Articular chondrocyte of knee joint (primary cell): Measurements from ENCODE around the gene KCTD11. TPM values are rescaled to one million over a fixed set of nuclear protein-coding genes. Genes with fewer than 3 reads are reported as not detected.

Experiments
- small RNA-seq: library from RNA; depleted of rRNA; stranded (forward); fragments of <200 nt; gene quantifications from one replicate; pipeline ENCODE3, GENCODE V24; 2012
- total RNA-seq: library from RNA; depleted of rRNA; stranded (reverse); fragments of >200 nt; gene quantifications from 2 replicates; pipeline ENCODE4 v1.2.3, GENCODE V29; 2012

Gene KCTD11
- total RNA-seq: 8.9 and 11.2 TPM in 2 replicates

DNA sequence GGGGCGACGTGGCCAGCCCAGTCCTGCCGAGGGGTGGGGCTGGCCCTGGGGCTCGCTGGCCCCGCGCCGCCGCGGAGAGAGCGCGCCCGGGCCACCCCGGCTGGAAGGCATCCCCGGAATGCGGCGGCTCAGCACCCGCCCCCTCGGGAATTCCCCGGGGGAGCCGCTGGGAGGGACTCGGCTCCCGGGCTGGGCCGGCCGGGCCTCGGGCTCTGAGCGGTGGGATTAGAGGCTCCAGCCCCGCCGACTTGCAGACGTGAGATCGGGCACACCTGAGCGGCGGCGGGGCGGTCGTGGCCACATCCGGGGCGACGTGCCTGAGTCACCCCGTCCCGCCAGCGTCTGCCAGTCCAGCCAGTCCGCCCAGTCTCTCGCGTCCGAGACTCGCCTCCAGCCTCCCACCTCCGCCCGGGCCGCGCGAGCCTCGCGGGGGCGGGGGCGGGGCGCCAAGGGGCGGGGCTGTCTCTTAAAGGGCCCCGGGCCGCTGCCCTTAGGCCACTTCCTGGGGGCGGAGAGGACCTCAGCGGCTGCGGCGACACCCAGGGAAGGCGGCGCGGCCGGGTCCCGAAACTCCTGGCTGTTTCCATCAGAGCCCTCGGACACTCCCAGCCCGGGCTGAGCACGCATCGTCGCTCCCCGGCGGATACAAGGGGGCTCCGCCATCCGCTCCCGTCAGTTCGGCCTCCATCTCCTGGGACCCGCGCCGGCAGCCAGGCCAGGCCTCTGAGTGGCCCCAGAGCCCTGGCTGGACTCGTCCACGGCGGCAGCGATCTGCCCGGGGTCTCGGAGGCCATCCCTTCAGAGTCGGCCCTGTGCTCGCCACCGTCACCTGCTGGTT is at the start of gene KCTD11:
Gene KCTD11, plus strand, starts transcription at position 498 of the 838 bp plus-strand sequence.

DNA sequence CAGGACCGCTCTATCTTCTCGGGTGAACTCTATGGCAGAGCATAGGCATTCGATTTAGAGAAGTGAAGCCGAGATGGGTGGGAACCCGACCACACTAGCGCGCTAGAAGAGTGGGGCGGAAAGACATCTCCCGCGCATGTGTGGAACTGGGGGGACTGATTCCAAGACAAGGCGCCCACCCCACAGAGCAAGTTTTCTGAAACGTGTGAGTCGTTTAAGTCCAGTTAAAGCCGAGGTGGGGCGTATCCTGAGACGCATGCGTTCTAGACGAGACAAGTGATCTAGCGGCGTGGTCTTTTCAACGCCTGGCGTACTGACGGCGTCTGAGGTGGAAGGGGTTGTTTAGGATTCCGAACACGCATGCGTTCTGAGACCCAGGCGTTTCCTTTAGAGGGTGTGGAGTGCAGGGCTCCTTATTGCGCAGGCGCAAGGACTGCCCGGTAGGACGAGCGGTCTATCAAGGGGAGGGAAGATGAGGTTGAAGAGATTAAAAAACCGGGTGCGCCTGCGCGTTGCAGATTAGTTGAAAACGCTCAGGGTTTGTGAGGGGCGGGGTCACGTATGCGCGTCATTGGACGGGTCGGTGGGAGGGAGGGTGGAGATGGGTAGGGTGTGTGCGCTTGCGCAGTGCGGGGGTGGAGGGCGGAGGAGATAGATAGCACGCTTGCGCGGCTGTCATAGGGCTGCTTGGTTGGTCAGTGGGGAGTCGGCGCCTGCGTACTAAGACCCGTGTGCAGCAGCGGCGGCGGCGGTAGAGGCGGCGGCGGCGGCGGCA is 44.9 kb upstream of the KCTD11 start, which contains the start of gene EIF5A:
Gene EIF5A, plus strand, starts transcription at position 718 of the 775 bp plus-strand sequence. CDS start 2,008 bp downstream, outside the sequence.

DNA sequence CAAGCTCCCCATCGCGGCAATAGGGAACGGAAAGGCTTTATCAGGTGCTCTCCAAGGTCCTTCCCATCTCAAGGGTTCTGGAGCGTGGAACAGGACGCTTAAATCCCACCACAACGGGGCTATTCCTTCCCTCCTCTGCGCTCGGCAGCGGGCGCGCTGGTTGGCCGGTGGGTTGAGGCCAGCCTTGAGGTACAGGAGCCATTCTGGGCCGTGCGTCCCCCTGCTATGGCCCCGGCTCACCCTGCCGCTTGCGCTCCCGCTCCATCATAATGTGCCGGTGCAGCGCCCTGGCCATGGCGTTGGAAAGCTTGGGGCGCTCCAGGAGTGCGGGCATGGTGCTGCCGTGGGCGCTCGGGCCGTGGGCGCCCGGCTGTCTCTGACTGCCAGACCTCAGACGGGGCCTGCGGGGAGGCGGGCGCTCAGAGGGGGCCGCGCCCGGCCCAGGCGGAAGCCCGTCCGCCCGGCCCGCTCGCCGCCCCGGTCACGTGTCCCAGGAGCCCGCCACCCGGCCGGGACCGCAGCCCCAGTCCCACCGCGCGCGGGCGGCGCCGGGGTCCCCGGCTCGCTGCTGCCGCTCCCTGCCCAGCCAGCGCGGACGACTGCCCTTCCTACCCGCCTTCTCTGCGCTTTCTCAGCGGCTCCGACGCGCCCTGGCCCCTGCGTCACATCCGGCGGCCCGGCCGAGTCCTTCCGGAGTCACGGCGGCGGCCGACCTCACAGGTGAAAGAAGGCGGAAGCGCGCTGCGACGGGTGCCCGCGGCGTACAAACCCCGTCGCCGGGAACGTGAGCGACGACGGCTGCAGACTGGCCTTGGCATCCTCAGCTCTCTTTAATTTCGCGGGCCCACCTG is 37.0 kb upstream of the KCTD11 start, which contains the start of gene GPS2:
Gene GPS2, minus strand, starts transcription at position 642 of the 851 bp plus-strand sequence. Its CDS starts 308 bp downstream, at position 334.

DNA sequence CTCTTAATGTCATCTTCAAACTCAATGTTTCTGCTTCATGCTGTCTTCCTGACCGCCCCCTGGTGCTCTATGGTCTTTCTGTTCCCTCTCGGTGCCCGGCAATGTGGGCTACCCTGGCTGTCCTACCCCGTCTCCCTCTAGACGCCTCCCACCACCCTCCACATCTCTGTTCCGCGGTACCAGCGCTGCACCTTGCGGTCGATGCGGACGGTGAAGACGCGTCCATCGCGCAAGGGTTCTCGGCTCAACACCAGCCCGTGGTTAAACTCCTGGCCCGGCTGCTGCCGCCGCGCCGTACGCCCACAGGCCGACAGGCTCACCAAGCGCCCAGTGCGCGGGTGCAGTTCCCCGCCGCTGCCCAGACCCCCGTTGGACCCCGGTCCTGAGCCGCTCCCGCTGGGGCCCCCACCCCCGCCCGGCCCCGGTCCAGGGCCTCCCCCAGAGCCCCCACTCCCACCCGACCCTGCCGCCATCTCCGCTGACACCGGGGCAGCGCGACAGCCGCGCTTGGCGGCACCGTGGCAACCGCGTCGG is 23.1 kb upstream of the KCTD11 start, which contains the start of gene NEURL4:
Gene NEURL4, minus strand, starts transcription at position 496 of the 534 bp plus-strand sequence. Its CDS starts 23 bp downstream, at position 473.

DNA sequence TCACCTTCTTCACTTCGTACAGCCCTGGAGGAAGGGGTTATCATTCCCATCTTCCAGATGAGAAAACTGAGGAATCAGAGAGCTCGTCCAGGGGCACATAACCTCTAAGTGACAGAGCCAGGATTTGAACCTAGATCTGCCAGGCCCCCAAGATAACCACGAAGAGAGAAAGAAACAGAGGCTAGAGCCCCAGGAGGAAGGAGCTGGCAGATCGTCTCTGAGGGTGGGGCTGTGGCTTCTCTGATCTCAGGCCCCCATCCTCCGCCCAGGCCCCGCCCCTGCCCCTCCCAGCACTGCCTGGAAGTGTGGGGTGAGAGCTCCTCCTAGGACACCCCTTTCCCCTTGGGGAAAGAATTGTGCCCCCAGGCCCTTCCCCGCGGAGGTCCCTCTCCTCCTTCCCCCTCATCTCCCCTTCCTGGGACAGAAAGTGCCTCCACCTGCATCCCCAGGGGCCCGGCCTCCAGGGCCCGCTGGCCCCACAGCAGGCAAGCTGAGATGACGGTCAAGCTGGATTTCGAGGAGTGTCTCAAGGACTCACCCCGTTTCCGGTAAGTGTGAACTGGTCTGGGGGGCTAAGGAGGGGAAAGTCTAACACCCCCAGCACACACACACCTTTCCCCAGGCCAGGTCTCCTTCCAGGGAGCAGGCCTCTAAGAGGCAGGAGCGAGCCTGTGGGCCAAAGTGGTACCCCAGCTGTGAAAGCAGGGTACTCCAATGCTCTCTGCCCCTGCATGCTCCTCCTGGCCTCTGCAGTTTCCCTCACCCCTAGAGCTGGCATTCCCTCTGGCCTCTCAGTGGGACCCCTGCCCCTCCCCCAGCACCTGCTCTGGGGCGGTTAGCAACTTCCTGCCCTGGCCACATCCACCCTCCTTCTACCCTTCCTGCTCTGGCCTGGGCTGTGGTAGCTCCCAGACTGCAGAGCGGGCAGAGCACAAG is 15.5 kb upstream of the KCTD11 start, which contains the start of gene ACAP1:
Gene ACAP1, plus strand, starts transcription at position 290 of the 936 bp plus-strand sequence. Its CDS starts 206 bp downstream, at position 496.

DNA sequence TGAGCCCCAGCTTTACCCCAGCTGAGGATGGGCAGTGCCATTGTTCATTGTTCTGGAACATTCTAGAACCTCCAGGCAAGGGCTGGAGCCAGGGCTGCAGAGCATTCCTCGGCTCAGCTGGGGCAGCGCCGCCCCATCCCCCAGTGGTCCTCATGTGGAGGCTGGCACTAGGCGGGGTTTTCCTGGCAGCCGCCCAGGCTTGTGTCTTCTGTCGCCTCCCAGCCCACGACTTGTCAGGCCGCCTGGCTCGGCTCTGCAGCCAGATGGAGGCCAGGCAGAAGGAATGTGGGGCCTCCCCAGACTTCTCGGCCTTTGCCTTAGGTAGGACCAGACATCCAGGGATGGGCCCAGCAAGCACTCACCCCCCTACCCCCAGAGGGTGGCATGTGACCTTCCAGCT is 3.1 kb downstream of the KCTD11 start, which contains the start of gene TMEM95:
Gene TMEM95, plus strand, starts transcription at position 104 of the 400 bp plus-strand sequence. Its CDS starts 49 bp downstream, at position 153.

DNA sequence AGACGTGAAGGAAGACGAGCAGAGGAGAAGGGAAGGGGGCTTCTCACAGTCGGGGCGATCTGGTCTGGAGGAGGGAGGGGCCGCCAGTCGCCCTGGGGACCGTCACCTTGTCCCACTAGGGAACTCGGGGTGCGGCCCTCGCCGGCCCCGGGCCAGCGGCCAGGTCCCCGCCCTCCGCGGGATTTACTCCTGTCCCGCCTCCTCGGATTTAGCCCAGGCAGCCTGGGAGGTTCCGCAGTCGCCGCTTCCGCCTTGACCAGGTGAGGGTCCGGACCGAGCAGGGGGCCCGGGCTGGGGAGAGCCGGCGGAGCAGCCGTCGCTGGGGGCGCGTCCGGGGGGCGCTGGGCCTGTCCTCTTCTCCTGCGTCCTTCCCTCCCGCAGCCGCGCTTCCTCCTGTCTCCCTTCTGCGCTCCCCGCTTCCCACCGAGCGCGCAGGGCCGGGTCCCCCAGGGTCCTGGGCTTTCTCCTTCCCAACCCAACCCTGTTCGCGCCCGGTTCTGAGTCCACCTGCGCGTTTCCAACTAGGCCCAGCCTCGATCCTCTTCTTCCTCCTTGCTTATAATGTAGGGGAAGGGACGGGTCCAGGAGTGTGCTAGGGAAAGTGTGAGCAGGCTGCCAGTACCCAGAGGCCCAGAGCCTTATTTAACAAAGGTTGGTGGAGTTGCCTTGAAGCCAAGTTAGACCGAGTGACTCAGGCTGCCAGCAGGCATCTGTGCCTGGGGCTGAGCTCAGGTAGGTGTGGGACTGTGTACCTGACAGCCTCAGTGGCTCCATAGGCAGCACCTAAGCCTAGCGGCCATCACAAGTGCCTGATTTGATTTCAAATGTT is 29.1 kb downstream of the KCTD11 start, which contains the start of gene TNK1:
Gene TNK1, plus strand, starts transcription at position 235 of the 829 bp plus-strand sequence. CDS start 1,838 bp downstream, outside the sequence.

DNA sequence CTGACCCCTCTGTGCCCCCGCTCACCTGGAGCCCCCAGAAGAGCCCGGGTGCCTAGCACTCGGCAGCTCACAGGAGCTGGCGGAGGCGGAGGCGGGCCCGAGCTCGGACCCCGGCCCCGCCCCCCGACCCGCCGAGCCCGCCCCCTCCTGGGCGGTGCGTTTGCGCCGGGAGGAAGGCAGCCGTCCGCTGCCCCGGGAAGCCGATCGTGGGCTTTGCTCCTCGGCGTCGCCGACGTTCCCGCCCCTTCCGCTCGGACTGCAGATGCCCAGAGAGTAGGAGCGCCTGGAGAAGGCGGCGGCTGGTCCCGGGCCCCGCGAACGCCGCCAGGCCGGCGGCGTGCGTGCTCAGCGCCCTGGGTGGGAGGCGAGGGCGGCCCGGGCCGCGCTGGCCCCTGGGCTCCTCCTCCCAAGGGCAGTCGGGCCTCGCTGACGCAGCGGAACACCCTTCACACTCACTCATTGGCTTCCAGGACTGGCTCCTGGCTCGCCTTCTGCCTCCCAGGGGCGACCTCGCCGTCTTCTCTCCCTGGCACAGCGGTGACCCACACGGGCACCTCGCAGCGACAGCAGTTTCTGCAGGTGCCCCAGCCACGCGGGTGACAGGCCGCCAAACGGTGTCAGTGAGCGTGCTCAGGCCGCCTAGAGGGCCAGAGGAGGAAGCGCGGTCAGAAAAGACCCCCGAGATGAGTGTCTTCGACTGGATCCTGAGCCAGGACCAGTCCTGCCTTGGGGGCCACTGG is 42.7 kb downstream of the KCTD11 start, which contains the start of gene PLSCR3:
Gene PLSCR3, minus strand, starts transcription at position 74 of the 740 bp plus-strand sequence. CDS start 415 bp downstream, outside the sequence.

DNA sequence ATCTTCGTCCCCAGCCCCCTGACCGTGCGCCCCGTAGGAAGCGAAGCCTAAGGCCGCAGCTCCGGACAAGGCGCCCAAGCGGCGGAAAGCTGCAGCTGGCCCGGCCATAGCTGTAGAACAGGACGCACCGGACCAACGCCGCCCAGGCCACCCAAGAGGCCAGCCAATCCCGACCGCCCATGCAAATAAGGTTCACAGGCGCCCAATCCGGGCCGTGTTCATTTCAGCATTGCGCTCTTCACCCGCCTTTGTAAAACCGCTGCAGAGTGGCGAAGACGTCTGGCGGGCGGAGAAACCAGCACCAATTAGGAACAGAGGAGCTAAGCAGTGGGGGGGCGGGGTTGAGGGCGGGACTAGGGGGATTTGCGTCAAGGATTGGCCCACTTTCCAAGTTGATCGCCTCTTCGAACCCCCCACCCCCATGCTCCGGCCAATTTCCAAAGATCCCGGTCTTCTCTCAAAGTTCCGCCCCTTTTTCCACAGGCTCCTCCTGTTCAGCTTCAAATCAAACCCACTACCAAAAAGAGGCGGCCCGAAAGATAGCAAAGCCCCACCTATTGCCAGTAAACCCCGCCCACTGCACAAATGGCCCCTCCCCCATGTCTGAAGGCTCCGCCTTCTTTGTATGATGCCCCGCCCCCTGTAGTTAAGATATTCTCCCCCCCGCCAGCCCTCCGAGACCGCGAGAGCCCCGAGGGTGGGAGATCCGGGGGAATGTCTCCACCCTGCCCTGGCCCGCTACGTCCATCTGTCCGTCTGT is 52.2 kb downstream of the KCTD11 start, which contains the start of gene TMEM256:
Gene TMEM256, minus strand, starts transcription at position 121 of the 760 bp plus-strand sequence. Its CDS starts 13 bp downstream, at position 108.

Small RNAs within 50 kb of the gene (small RNA-seq; reads per million reads assigned to genes)
- gene AC026954.2: not detected

Other genes starting within 250 kb of the KCTD11 start
- not detected in 2 replicates for gene ASGR2, start 237.3 kb upstream of the KCTD11 start, total RNA-seq
- 0.65 and 0.76 TPM in 2 replicates for gene ASGR1, start 172.8 kb upstream of the KCTD11 start, total RNA-seq
- 7.7 and 8.8 TPM in 2 replicates for gene DLG4, start 132.3 kb upstream of the KCTD11 start, total RNA-seq
- gene ACADVL, start 132.2 kb upstream of the KCTD11 start, total RNA-seq: 205 and 214 TPM in 2 replicates
- 54.4 and 63.1 TPM in 2 replicates for gene DVL2, start 117.6 kb upstream of the KCTD11 start, total RNA-seq
- 34.4 and 38.5 TPM in 2 replicates for gene PHF23, start 112.7 kb upstream of the KCTD11 start, total RNA-seq
- gene GABARAP, start 109.7 kb upstream of the KCTD11 start, total RNA-seq: 315 and 440 TPM in 2 replicates
- gene CTDNEP1, start 100.4 kb upstream of the KCTD11 start, total RNA-seq: 30.1 and 39.5 TPM in 2 replicates
- gene ELP5, start 99.9 kb upstream of the KCTD11 start, total RNA-seq: 31.6 and 39.1 TPM in 2 replicates
- gene CLDN7, start 89.7 kb upstream of the KCTD11 start, total RNA-seq: 2.4 and 2.7 TPM in 2 replicates
- 0.11 TPM in 1 of 2 replicates, not detected in the other for gene SLC2A4, start 70.4 kb upstream of the KCTD11 start, total RNA-seq
- 0.13 TPM in 1 of 2 replicates, not detected in the other for gene YBX2, start 57.5 kb upstream of the KCTD11 start, total RNA-seq
- gene EIF5A, start 44.5 kb upstream of the KCTD11 start, total RNA-seq: 575 and 584 TPM in 2 replicates
- 38.2 and 42.2 TPM in 2 replicates for gene GPS2, start 36.8 kb upstream of the KCTD11 start, total RNA-seq
- gene NEURL4, start 22.8 kb upstream of the KCTD11 start, total RNA-seq: 7.7 and 13.2 TPM in 2 replicates
- 0.11 and 0.26 TPM in 2 replicates for gene ACAP1, start 15.6 kb upstream of the KCTD11 start, total RNA-seq
- not detected in 2 replicates for gene TMEM95, start 3.0 kb downstream of the KCTD11 start, total RNA-seq
- gene TNK1, start 28.9 kb downstream of the KCTD11 start, total RNA-seq: 4.1 and 4.6 TPM in 2 replicates
- gene PLSCR3, start 42.4 kb downstream of the KCTD11 start, total RNA-seq: 19.6 and 21.7 TPM in 2 replicates
- 30.4 and 56.3 TPM in 2 replicates for gene TMEM256, start 51.9 kb downstream of the KCTD11 start, total RNA-seq
- 6.9 and 8.6 TPM in 2 replicates for gene NLGN2, start 55.7 kb downstream of the KCTD11 start, total RNA-seq
- not detected in 2 replicates for gene SPEM1, start 68.2 kb downstream of the KCTD11 start, total RNA-seq
- not detected in 2 replicates for gene SPEM2, start 73.5 kb downstream of the KCTD11 start, total RNA-seq
- gene SPEM3, start 76.7 kb downstream of the KCTD11 start, total RNA-seq: not detected in 2 replicates
- gene TMEM102, start 83.3 kb downstream of the KCTD11 start, total RNA-seq: 2.5 and 2.8 TPM in 2 replicates
- gene FGF11, start 87.3 kb downstream of the KCTD11 start, total RNA-seq: 0.76 and 0.91 TPM in 2 replicates
- 5.2 and 5.4 TPM in 2 replicates for gene CHRNB1, start 92.9 kb downstream of the KCTD11 start, total RNA-seq
- gene ZBTB4, start 127.5 kb downstream of the KCTD11 start, total RNA-seq: 40.2 and 41.4 TPM in 2 replicates
- gene SLC35G6, start 129.3 kb downstream of the KCTD11 start, total RNA-seq: not detected in 2 replicates
- 85.8 and 100.0 TPM in 2 replicates for gene POLR2A, start 132.2 kb downstream of the KCTD11 start, total RNA-seq
- 11.6 and 16.1 TPM in 2 replicates for gene TNFSF12, start 196.9 kb downstream of the KCTD11 start, total RNA-seq
- 4.5 and 5.0 TPM in 2 replicates for gene TNFSF13, start 206.6 kb downstream of the KCTD11 start, total RNA-seq
- 46.4 and 48.1 TPM in 2 replicates for gene SENP3, start 209.8 kb downstream of the KCTD11 start, total RNA-seq
- 102 and 116 TPM in 2 replicates for gene CD68, start 227.5 kb downstream of the KCTD11 start, total RNA-seq
- gene MPDU1, start 231.7 kb downstream of the KCTD11 start, total RNA-seq: 93.2 and 97.4 TPM in 2 replicates
- gene SOX15, start 237.9 kb downstream of the KCTD11 start, total RNA-seq: 0.11 and 0.26 TPM in 2 replicates